ENCODE data around the gene SFT2D2. TPM values are rescaled to one million over a fixed set of nuclear protein-coding genes. Genes with fewer than 3 reads are reported as not detected.

Gene SFT2D2
- total RNA-seq, 6 experiments from 2014 or later: 54.7 to 62.2 (median 57.8) TPM

DNA sequence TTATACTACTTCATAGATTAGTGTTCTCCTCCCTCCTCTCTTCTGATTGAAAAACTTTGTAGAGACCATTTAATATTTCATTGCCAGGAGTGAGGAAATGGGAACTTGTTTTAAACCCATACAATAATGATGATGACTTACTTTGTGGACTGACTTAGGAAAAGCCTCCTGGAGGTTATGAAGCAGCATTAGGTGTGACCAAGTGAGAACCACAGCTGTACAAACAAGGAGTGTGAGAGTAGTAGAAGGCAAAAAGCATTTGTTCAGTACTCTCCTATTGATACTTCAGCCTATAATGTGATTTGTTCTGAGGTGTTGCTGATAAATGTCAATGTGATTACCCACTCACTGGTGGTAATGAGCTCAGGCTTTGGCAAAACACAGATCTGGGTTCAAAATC lies 38.6 kb upstream of the SFT2D2 start:
- no peak overlapping the region for H3K27ac Mint-ChIP-seq
- H3K4me1 Mint-ChIP-seq (ENCODE audit: low read depth): peaks cover 7% of the 10 kb centered on the region; the same call in 1 of the 2 replicates
- H3K27me3 Mint-ChIP-seq (ENCODE audit: insufficient read depth): no peaks in the 10 kb centered on the region; the same call in 1 of the 2 replicates
- no peak overlapping the region for H3K4me3 Mint-ChIP-seq
- no peak for DNase-seq
- no peaks in the 10 kb centered on the region for H3K9me3 Mint-ChIP-seq
- peaks cover 5% of the 10 kb centered on the region; the same call in 1 of the 2 replicates for H3K36me3 Mint-ChIP-seq (ENCODE audit: low read depth)
- TF ChIP-seq, protein P1, sequence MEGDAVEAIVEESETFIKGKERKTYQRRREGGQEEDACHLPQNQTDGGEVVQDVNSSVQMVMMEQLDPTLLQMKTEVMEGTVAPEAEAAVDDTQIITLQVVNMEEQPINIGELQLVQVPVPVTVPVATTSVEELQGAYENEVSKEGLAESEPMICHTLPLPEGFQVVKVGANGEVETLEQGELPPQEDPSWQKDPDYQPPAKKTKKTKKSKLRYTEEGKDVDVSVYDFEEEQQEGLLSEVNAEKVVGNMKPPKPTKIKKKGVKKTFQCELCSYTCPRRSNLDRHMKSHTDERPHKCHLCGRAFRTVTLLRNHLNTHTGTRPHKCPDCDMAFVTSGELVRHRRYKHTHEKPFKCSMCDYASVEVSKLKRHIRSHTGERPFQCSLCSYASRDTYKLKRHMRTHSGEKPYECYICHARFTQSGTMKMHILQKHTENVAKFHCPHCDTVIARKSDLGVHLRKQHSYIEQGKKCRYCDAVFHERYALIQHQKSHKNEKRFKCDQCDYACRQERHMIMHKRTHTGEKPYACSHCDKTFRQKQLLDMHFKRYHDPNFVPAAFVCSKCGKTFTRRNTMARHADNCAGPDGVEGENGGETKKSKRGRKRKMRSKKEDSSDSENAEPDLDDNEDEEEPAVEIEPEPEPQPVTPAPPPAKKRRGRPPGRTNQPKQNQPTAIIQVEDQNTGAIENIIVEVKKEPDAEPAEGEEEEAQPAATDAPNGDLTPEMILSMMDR (IDR thresholded peaks at IDR 0.05): no peak

DNA sequence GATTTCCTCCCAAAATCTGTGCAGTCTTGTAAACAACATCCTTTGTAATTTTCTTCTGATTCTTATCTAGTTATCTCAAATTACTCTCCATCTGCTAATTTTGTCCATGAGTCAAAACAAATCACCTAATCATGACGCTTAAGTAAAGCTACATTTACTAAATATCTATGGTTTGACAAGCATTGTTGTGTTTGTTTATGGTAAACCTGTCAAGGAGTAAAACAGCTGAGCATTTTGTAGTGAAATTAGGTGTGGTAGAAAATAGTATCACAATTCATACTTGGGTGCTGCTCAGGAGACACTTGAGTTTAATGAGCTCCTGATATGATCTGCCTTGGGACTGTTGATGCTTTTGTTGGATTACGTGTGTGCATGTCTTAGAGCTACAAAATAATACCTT lies 35.4 kb upstream of the SFT2D2 start:
- no peak overlapping the region for H3K27ac Mint-ChIP-seq
- peaks cover 12% of the 10 kb centered on the region for H3K36me3 Mint-ChIP-seq (ENCODE audit: low read depth)
- no peaks in the 10 kb centered on the region for H3K9me3 Mint-ChIP-seq
- no peak overlapping the region for H3K4me3 Mint-ChIP-seq
- H3K27me3 Mint-ChIP-seq (ENCODE audit: insufficient read depth): no peaks in the 10 kb centered on the region; the same call in 1 of the 2 replicates
- peaks cover 7% of the 10 kb centered on the region for H3K4me1 Mint-ChIP-seq (ENCODE audit: low read depth)
- TF ChIP-seq, protein P1 (IDR thresholded peaks at IDR 0.05): no peak
- no peak for DNase-seq

DNA sequence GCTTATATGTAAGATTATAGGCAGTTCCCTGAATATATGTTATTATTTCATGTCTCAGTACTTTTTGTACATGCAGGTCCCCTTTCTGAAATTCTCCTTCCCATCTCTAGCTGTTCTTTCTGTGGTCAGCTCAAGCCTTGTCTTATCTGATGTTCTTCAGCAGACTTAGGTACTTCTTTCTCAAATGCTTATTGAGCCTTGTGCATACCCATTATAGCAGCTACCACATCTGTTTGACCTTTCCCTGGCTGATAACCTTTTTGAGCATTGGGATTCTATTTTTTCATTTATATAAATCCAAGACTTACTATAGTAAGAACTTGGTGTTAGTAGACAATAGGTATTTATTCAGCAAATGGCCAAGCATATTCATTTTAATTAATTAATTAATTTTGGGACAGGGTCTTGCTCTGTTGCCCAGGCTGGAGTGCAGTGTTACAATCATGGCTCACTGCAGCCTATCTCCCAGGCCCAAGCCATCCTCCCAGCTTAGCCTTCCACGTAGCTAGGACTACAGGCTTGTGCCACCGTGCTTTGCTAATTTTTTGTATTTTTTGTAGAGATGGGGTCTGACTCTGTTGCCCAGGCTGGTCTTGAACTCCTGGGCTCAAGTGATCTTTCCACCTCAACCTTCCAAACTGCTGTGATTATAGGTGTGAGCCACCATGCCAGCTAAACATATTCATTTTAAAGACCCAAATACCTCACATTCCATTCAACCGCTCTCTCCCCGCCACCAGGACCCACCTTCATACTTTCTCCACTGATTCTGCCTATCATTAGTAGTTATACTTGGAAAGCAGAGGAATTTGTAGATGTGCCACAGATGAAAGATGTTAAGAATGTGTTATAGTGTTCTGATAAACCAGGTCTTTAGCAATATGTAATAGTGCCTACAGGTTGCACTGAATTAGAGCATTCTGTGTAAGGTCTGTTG lies 30.3 kb upstream of the SFT2D2 start:
- H3K4me3 Mint-ChIP-seq: no peak overlapping the region
- peaks cover 11% of the 10 kb centered on the region for H3K4me1 Mint-ChIP-seq (ENCODE audit: low read depth)
- DNase-seq: no peak
- TF ChIP-seq, protein P1 (IDR thresholded peaks at IDR 0.05): no peak
- H3K9me3 Mint-ChIP-seq: no peaks in the 10 kb centered on the region
- H3K27me3 Mint-ChIP-seq (ENCODE audit: insufficient read depth): no peaks in the 10 kb centered on the region
- peaks cover 18% of the 10 kb centered on the region for H3K36me3 Mint-ChIP-seq (ENCODE audit: low read depth)
- H3K27ac Mint-ChIP-seq: no peak overlapping the region

DNA sequence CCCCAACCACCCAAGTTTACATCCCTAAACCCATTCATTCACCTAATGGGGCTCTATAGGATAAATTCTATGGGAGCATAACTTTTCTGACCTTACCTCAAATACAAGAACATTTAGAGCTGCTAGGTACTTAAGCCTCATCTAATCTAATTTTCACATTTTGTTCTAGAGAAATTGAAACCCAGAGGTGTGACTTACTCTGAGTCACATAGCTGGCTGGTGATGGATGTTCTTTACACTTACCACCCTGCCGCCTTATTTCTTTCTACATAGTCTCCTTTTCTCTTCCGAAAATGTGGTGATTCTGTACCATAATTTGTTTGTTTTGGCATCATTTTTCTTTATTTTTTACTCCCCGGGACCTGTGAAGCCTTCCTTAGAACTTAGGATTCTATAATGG lies 26.7 kb upstream of the SFT2D2 start:
- no peak for DNase-seq
- H3K27ac Mint-ChIP-seq: no peak overlapping the region

DNA sequence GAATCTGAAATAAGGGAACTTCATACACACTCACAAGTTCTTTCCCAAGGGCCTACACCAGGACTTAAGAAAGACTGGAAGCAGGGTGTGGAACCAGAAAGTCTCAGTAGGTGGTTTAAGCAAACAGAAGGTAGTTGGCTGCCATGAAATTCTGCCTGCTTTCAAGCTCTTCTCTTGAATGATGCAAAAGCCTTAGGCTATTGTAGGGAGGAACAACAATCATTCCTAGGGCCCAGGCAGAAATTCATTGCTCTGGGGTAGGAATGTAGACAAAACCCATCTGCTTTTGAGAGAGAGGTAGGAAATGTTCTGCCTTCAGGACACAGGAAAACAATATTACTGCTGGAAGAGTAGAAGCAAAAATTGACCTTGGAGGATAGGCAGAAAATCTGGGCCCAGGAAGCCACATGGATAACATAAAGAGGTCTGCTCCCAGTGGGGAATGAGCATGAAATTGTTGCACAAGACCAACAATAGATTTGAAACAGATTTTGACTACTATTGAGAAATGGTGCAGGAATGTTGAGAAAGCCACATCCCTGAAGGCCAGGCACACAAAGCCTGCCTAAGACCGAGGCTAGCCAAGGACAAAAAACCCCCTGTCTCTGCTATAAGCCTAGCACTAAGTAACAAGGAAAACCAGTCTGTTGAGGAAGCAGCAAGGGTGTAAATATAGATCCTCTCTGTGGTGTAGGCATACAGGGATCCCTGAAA lies 22.7 kb upstream of the SFT2D2 start:
- Mint-ChIP-seq H3K9me3 (no peaks in the 10 kb centered on the region), H3K4me3 (no peak overlapping the region; the same call in 1 of the 2 replicates), H3K4me1 (ENCODE audit: low read depth) (peaks cover 29% of the 10 kb centered on the region), H3K27ac (peak overlapping the region; percentile 77), H3K27me3 (ENCODE audit: insufficient read depth) (no peaks in the 10 kb centered on the region), H3K36me3 (ENCODE audit: low read depth) (peaks cover 20% of the 10 kb centered on the region)
- TF ChIP-seq, protein P1 (IDR thresholded peaks at IDR 0.05): no peak
- DNase-seq: peak; percentile 45

More for the DNA sequence above, 26.7 kb upstream of the SFT2D2 start:
- Mint-ChIP-seq H3K4me1 (ENCODE audit: low read depth) (peaks cover 28% of the 10 kb centered on the region), H3K36me3 (ENCODE audit: low read depth) (peaks cover 24% of the 10 kb centered on the region), H3K9me3 (no peaks in the 10 kb centered on the region), H3K4me3 (no peak overlapping the region), H3K27me3 (ENCODE audit: insufficient read depth) (no peaks in the 10 kb centered on the region)
- TF ChIP-seq, protein P1 (IDR thresholded peaks at IDR 0.05): no peak

Data from HFFc6 (cell line).